HEK293 (cell line): ENCODE data around the gene VCL.

Source experiments
- CTCF ChIA-PET: fragments of 350-600 bp; formaldehyde crosslinking; extraction: SDS; loops from one replicate; lab custom pipeline; 2021; ENCODE audit warnings: antibody characterized with exemption; lab: Yijun Ruan, JAX
- POLR2A ChIA-PET: fragments of 300-600 bp; formaldehyde crosslinking; extraction: SDS; loops from one replicate; lab custom pipeline; 2020; ENCODE audit warnings: antibody characterized with exemption, inconsistent platforms; lab: Yijun Ruan, JAX
- H3K27ac ChIP-seq: fragments of 200-500 bp; sonication (Bioruptor generic); 2 replicates; pipeline ENCODE4 v1.5.1; 2014; ENCODE audit warnings: low read depth, low read length, control low read depth, inconsistent platforms; ENCODE audit errors: extremely low read depth
- H3K36me3 ChIP-seq, 2 experiments: fragments of 200-500 bp in 1 of 2; sonication (Bioruptor generic) in 1 of 2; 1 replicate in 1 of 2; 2 replicates in 1 of 2; pipeline ENCODE4 v1.5.1; 2014 to 2017; ENCODE audit warnings: inconsistent platforms in 2 of 2, low read length in 2 of 2; ENCODE audit not compliant: control insufficient read depth in 2 of 2, insufficient read depth in 1 of 2
- H3K4me1 ChIP-seq: fragments of 200-500 bp; sonication (Bioruptor generic); 2 replicates; pipeline ENCODE4 v1.5.1; 2014; ENCODE audit warnings: mild to moderate bottlenecking, low read length, inconsistent platforms; ENCODE audit not compliant: control insufficient read depth, insufficient read depth
- H3K4me3 ChIP-seq: 2 replicates; pipeline ENCODE4 v1.5.1; 2011; ENCODE audit warnings: low read depth, mild to moderate bottlenecking, control low read depth, low read length, moderate library complexity
- H3K9me3 ChIP-seq: fragments of 200-500 bp; sonication (Bioruptor generic); 2 replicates; pipeline ENCODE4 v1.5.1; 2014; ENCODE audit warnings: low read depth, low read length, inconsistent platforms; ENCODE audit not compliant: control insufficient read depth, insufficient read depth
- KLF7 ChIP-seq: fragments of 450-650 bp; formaldehyde crosslinking; IDR thresholded peaks from 2 replicates; pipeline ENCODE4 v1.5.1; 2016; ENCODE audit warnings: missing biosample characterization, missing genetic modification characterization, borderline replicate concordance
- KLF8 ChIP-seq: fragments of 450-650 bp; formaldehyde crosslinking; IDR thresholded peaks from 2 replicates; pipeline ENCODE4 v1.5.1; 2016; ENCODE audit warnings: missing biosample characterization, missing genetic modification characterization
- OSR2 ChIP-seq: fragments of 450-650 bp; formaldehyde crosslinking; IDR thresholded peaks from 2 replicates; pipeline ENCODE4 v1.5.1; 2016; ENCODE audit warnings: missing biosample characterization, missing genetic modification characterization
- YY1 ChIP-seq: fragments of 450-650 bp; formaldehyde crosslinking; IDR thresholded peaks from 2 replicates; pipeline ENCODE4 v1.5.1; 2018; ENCODE audit warnings: missing biosample characterization, missing genetic modification characterization
- ZBTB7A ChIP-seq: fragments of 450-650 bp; formaldehyde crosslinking; IDR thresholded peaks from 2 replicates; pipeline ENCODE4 v1.5.1; 2016; ENCODE audit warnings: low read depth, missing biosample characterization, missing genetic modification characterization
- ZFHX2 ChIP-seq: fragments of 450-650 bp; formaldehyde crosslinking; conservative IDR thresholded peaks from 2 replicates; pipeline ENCODE4 v1.5.1; 2016; ENCODE audit warnings: missing biosample characterization, missing genetic modification characterization
- ZNF10 ChIP-seq: fragments of 450-650 bp; formaldehyde crosslinking; IDR thresholded peaks from 2 replicates; pipeline ENCODE4 v1.5.1; 2017; ENCODE audit warnings: missing biosample characterization, missing genetic modification characterization
- ZNF132 ChIP-seq: fragments of 450-650 bp; formaldehyde crosslinking; IDR thresholded peaks from 2 replicates; pipeline ENCODE4 v1.5.1; 2017; ENCODE audit warnings: missing biosample characterization, missing genetic modification characterization, borderline replicate concordance
- ZNF138 ChIP-seq: fragments of 450-650 bp; formaldehyde crosslinking; IDR thresholded peaks from 2 replicates; pipeline ENCODE4 v1.5.1; 2016; ENCODE audit warnings: missing biosample characterization, missing genetic modification characterization, borderline replicate concordance
- ZNF146 ChIP-seq: fragments of 450-650 bp; formaldehyde crosslinking; IDR thresholded peaks from 2 replicates; pipeline ENCODE4 v1.5.1; 2016; ENCODE audit warnings: missing biosample characterization, missing genetic modification characterization
- ZNF211 ChIP-seq: fragments of 450-650 bp; formaldehyde crosslinking; IDR thresholded peaks from 2 replicates; pipeline ENCODE4 v1.5.1; 2016; ENCODE audit warnings: low read depth, missing biosample characterization, missing genetic modification characterization
- ZNF23 ChIP-seq: fragments of 450-650 bp; formaldehyde crosslinking; IDR thresholded peaks from 2 replicates; pipeline ENCODE4 v1.5.1; 2016; ENCODE audit warnings: missing biosample characterization, missing genetic modification characterization, borderline replicate concordance
- ZNF341 ChIP-seq: fragments of 450-650 bp; formaldehyde crosslinking; IDR thresholded peaks from 2 replicates; pipeline ENCODE4; 2016; ENCODE audit warnings: low read depth, missing biosample characterization, missing genetic modification characterization
- ZNF544 ChIP-seq: fragments of 450-650 bp; formaldehyde crosslinking; IDR thresholded peaks from 2 replicates; pipeline ENCODE4 v1.5.0; 2017; ENCODE audit warnings: missing biosample characterization, missing genetic modification characterization
- ZNF785 ChIP-seq: fragments of 450-650 bp; formaldehyde crosslinking; IDR thresholded peaks from 2 replicates; pipeline ENCODE4 v1.5.1; 2016; ENCODE audit warnings: missing biosample characterization, missing genetic modification characterization
- ZXDB ChIP-seq: fragments of 450-650 bp; formaldehyde crosslinking; IDR thresholded peaks from 2 replicates; pipeline ENCODE4 v1.5.1; 2016; ENCODE audit warnings: missing biosample characterization, missing genetic modification characterization
- TF ChIP-seq, protein P1 (sequence below): fragments of 450-650 bp; formaldehyde crosslinking; IDR thresholded peaks from 2 replicates; pipeline ENCODE4 v1.5.1; 2016; ENCODE audit warnings: missing biosample characterization, missing genetic modification characterization
- TF ChIP-seq, protein P2 (sequence below): fragments of 450-650 bp; formaldehyde crosslinking; IDR thresholded peaks from 2 replicates; pipeline ENCODE4 v1.5.1; 2016; ENCODE audit warnings: missing biosample characterization, missing genetic modification characterization
- TF ChIP-seq, protein P3 (sequence below): fragments of 450-650 bp; formaldehyde crosslinking; IDR thresholded peaks from 2 replicates; pipeline ENCODE4 v1.5.1; 2016; ENCODE audit warnings: missing biosample characterization, missing genetic modification characterization
- TF ChIP-seq, protein P4 (sequence below): fragments of 450-650 bp; formaldehyde crosslinking; IDR thresholded peaks from 2 replicates; pipeline ENCODE4 v1.5.1; 2016; ENCODE audit warnings: missing biosample characterization, missing genetic modification characterization
- TF ChIP-seq, protein P5 (sequence below): fragments of 450-650 bp; formaldehyde crosslinking; IDR thresholded peaks from 2 replicates; pipeline ENCODE4 v1.5.1; 2017; ENCODE audit warnings: missing biosample characterization, missing genetic modification characterization
- TF ChIP-seq, protein P6 (sequence below): fragments of 450-650 bp; formaldehyde crosslinking; IDR thresholded peaks from 2 replicates; pipeline ENCODE4 v1.5.1; 2016; ENCODE audit warnings: missing biosample characterization, missing genetic modification characterization, borderline replicate concordance
- TF ChIP-seq, protein P7 (sequence below): fragments of 450-650 bp; formaldehyde crosslinking; IDR thresholded peaks from 2 replicates; pipeline ENCODE4 v1.5.1; 2016; ENCODE audit warnings: missing biosample characterization, missing genetic modification characterization

VCL gene

DNA sequence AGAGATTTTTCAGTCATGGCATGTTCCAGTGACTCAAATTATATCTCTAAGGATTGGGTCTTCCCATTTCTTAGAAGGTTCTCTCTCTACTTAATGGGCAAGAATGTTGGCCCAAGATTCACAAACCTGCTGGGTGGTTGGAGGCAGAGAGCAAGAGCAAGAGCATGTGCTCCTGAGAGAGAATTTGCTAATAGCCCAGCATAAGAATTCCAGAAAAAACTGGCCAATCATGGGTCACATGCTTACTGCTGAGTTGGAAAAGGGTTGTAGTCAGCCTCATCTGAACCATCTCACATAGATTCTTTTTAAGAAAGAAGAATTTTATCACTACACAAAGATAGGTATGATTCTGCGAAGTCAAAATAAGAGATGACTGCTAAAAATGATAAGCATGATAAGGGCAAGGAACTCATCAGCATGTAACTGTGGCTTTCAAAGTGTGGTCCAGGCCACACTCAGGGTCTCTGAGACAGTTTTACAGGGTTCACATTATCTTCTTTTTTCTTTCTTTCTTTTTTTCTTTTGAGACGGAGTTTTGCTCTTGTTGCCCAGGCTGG lies 8.2 kb upstream of the VCL start:
- ChIA-PET POLR2A (no interaction called here), CTCF (interaction anchor here (0.6 kb wide), 1 partner anchor 14 kb away, joined by 3 read pairs; no protein-coding TSS in a partner anchor)
- no peak overlapping the region for H3K4me3 ChIP-seq
- H3K27ac ChIP-seq, result no peak overlapping the region
- H3K9me3 ChIP-seq, result no peaks in the 10 kb centered on the region
- H3K4me1 ChIP-seq, result no peaks in the 10 kb centered on the region
- TF ChIP-seq OSR2 (tag by site-specific recombination) (no peak), ZFHX2 (tag by site-specific recombination) (no peak), KLF7 (no peak), YY1 (tag by site-specific recombination) (no peak), ZNF10 (tag by site-specific recombination) (no peak), KLF8 (tag by site-specific recombination) (no peak), ZNF23 (tag by site-specific recombination) (no peak), ZXDB (no peak), ZNF138 (tag by site-specific recombination) (no peak)
- TF ChIP-seq, protein P1, sequence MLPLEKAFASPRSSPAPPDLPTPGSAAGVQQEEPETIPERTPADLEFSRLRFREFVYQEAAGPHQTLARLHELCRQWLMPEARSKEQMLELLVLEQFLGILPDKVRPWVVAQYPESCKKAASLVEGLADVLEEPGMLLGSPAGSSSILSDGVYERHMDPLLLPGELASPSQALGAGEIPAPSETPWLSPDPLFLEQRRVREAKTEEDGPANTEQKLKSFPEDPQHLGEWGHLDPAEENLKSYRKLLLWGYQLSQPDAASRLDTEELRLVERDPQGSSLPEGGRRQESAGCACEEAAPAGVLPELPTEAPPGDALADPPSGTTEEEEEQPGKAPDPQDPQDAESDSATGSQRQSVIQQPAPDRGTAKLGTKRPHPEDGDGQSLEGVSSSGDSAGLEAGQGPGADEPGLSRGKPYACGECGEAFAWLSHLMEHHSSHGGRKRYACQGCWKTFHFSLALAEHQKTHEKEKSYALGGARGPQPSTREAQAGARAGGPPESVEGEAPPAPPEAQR, result no peak
- TF ChIP-seq, protein P2, sequence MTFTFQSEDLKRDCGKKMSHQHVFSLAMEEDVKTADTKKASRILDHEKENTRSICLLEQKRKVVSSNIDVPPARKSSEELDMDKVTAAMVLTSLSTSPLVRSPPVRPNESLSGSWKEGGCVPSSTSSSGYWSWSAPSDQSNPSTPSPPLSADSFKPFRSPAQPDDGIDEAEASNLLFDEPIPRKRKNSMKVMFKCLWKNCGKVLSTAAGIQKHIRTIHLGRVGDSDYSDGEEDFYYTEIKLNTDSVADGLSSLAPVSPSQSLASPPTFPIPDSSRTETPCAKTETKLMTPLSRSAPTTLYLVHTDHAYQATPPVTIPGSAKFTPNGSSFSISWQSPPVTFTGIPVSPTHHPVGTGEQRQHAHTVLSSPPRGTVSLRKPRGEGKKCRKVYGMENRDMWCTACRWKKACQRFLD (tag by site-specific recombination), result no peak
- TF ChIP-seq, protein P3, sequence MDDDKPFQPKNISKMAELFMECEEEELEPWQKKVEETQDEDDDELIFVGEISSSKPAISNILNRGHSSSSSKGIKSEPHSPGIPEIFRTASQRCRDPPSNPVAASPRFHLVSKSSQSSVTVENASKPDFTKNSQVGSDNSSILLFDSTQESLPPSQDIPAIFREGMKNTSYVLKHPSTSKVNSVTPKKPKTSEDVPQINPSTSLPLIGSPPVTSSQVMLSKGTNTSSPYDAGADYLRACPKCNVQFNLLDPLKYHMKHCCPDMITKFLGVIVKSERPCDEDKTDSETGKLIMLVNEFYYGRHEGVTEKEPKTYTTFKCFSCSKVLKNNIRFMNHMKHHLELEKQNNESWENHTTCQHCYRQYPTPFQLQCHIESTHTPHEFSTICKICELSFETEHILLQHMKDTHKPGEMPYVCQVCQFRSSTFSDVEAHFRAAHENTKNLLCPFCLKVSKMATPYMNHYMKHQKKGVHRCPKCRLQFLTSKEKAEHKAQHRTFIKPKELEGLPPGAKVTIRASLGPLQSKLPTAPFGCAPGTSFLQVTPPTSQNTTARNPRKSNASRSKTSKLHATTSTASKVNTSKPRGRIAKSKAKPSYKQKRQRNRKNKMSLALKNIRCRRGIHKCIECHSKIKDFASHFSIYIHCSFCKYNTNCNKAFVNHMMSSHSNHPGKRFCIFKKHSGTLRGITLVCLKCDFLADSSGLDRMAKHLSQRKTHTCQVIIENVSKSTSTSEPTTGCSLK (tag by site-specific recombination), result no peak
- TF ChIP-seq, protein P4, sequence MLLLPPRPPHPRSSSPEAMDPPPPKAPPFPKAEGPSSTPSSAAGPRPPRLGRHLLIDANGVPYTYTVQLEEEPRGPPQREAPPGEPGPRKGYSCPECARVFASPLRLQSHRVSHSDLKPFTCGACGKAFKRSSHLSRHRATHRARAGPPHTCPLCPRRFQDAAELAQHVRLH (tag by site-specific recombination), result no peak
- TF ChIP-seq, protein P5, sequence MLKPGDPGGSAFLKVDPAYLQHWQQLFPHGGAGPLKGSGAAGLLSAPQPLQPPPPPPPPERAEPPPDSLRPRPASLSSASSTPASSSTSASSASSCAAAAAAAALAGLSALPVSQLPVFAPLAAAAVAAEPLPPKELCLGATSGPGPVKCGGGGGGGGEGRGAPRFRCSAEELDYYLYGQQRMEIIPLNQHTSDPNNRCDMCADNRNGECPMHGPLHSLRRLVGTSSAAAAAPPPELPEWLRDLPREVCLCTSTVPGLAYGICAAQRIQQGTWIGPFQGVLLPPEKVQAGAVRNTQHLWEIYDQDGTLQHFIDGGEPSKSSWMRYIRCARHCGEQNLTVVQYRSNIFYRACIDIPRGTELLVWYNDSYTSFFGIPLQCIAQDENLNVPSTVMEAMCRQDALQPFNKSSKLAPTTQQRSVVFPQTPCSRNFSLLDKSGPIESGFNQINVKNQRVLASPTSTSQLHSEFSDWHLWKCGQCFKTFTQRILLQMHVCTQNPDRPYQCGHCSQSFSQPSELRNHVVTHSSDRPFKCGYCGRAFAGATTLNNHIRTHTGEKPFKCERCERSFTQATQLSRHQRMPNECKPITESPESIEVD (tag by site-specific recombination), result no peak
- TF ChIP-seq, all 188 proteins: peak for 0
- H3K36me3 ChIP-seq, result no peaks in the 10 kb centered on the region

DNA sequence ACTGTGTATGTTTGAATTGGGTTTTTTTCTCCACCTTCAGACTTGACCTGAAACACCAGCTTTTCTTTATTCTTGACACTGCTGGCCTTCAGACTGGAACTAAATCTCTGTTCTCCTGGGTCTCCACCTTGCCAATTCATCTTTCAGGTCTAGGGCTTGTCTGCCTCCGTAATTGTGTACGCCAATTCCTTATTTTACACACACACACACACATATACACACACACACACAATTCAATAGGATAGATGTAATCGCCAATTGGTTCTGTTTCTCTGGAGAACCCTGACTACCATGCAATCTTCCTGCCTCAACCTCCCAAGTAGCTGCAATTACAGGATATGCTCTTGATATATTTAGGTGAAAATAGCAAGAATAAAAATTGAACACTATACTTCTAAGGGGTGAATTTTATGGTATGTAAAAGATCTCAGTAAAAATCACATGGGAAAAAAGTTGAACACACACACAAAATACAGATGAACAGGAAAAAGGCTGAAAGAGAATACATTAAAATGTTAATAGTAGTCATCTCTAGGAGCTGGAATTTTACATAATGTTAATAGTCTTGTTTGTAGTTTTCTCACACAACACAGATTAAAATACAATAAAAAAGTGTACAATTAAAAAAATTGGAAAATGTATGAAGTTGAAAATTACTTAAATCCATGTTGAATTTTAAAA lies 6.6 kb upstream of the VCL start:
- Histone ChIP-seq H3K4me3 (no peak overlapping the region), H3K27ac (no peak overlapping the region), H3K4me1 (no peaks in the 10 kb centered on the region), H3K36me3 (no peaks in the 10 kb centered on the region), H3K9me3 (no peaks in the 10 kb centered on the region)
- CTCF ChIA-PET, result interaction anchor here (1.3 to 2.0 kb wide), 2 partner anchors 105 to 112 kb away, joined by 4 to 6 read pairs; no protein-coding TSS in a partner anchor
- POLR2A ChIA-PET, result no interaction called here
- no peak for TF ChIP-seq ZBTB7A (tag by site-specific recombination)
- TF ChIP-seq ZNF211, result no peak
- TF ChIP-seq ZNF146, result no peak
- no peak for TF ChIP-seq ZNF544 (tag by site-specific recombination)
- TF ChIP-seq, protein P6, sequence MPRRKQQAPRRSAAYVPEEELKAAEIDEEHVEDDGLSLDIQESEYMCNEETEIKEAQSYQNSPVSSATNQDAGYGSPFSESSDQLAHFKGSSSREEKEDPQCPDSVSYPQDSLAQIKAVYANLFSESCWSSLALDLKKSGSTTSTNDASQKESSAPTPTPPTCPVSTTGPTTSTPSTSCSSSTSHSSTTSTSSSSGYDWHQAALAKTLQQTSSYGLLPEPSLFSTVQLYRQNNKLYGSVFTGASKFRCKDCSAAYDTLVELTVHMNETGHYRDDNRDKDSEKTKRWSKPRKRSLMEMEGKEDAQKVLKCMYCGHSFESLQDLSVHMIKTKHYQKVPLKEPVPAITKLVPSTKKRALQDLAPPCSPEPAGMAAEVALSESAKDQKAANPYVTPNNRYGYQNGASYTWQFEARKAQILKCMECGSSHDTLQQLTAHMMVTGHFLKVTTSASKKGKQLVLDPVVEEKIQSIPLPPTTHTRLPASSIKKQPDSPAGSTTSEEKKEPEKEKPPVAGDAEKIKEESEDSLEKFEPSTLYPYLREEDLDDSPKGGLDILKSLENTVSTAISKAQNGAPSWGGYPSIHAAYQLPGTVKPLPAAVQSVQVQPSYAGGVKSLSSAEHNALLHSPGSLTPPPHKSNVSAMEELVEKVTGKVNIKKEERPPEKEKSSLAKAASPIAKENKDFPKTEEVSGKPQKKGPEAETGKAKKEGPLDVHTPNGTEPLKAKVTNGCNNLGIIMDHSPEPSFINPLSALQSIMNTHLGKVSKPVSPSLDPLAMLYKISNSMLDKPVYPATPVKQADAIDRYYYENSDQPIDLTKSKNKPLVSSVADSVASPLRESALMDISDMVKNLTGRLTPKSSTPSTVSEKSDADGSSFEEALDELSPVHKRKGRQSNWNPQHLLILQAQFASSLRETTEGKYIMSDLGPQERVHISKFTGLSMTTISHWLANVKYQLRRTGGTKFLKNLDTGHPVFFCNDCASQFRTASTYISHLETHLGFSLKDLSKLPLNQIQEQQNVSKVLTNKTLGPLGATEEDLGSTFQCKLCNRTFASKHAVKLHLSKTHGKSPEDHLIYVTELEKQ (tag by site-specific recombination), result no peak
- TF ChIP-seq ZNF341 (tag by site-specific recombination), result no peak
- no peak for TF ChIP-seq ZNF132 (tag by site-specific recombination)
- TF ChIP-seq, protein P7, sequence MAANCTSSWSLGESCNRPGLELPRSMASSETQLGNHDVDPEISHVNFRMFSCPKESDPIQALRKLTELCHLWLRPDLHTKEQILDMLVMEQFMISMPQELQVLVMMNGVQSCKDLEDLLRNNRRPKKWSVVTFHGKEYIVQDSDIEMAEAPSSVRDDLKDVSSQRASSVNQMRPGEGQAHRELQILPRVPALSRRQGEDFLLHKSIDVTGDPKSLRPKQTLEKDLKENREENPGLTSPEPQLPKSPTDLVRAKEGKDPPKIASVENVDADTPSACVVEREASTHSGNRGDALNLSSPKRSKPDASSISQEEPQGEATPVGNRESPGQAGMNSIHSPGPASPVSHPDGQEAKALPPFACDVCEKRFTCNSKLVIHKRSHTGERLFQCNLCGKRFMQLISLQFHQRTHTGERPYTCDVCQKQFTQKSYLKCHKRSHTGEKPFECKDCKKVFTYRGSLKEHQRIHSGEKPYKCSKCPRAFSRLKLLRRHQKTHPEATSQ (tag by site-specific recombination), result no peak
- TF ChIP-seq ZNF785, result no peak
